Measurements from ENCODE around the gene SELENOS.

DNA sequence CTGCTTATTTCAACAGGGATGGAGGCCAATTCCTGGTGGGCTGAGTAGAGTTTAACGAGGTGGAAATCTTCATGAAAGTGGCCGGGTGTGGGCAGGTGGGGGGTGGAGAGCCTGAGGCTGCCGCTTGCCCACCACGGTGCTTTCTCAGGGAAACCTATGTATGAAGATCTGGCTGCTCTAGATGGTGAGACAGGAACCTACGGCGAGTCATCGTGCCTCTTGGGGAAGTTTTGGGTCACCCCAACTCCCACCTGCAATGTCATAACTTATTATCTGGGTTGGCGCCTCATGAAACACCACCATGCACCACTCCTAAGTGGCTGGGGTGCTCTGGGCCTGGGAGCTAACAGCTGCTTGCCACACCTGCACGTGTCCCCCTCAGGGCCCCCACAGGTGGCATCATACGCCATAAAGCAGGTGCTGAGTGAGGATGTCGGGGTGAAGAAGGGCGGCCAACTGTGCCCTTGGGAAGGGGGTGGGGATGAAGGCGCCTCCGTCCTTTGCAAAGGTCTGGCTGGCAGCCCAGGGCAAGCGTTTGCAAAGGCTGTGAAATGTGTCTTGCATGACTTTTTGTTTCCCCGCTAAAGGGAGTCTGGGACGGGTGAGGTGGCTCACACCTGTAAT is 45.7 kb upstream of the SELENOS start:
- TF ChIP-seq, protein P1, sequence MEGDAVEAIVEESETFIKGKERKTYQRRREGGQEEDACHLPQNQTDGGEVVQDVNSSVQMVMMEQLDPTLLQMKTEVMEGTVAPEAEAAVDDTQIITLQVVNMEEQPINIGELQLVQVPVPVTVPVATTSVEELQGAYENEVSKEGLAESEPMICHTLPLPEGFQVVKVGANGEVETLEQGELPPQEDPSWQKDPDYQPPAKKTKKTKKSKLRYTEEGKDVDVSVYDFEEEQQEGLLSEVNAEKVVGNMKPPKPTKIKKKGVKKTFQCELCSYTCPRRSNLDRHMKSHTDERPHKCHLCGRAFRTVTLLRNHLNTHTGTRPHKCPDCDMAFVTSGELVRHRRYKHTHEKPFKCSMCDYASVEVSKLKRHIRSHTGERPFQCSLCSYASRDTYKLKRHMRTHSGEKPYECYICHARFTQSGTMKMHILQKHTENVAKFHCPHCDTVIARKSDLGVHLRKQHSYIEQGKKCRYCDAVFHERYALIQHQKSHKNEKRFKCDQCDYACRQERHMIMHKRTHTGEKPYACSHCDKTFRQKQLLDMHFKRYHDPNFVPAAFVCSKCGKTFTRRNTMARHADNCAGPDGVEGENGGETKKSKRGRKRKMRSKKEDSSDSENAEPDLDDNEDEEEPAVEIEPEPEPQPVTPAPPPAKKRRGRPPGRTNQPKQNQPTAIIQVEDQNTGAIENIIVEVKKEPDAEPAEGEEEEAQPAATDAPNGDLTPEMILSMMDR (IDR thresholded peaks at IDR 0.05), result no peak
- TF ChIP-seq EP300 (IDR thresholded peaks at IDR 0.05) (no peak), POLR2A (IDR thresholded peaks at IDR 0.05) (no peak), POLR2AphosphoS5 (IDR thresholded peaks at IDR 0.05) (no peak)

All from suprapubic skin (tissue), 4 donors.